ENCODE measurements around the gene SLC6A13.
"Not testable (repeated sequence)": the region's sequence is repeated elsewhere in the genome, so short reads cannot be mapped to it uniquely, and the experiment has no call there.

SLC6A13 gene

GRCh38 chr12:195951-196350 is 66.7 kb downstream of the SLC6A13 start:
- no peak for DNase-seq

- no peak for DNase-seq
These were observed 67.5 kb downstream of the SLC6A13 start for GRCh38 chr12:195156-195555.

- no peak for DNase-seq
These were observed 68.4 kb downstream of the SLC6A13 start for GRCh38 chr12:194276-194675.

- no peak for DNase-seq
These were observed 69.4 kb downstream of the SLC6A13 start for GRCh38 chr12:193261-193660.

- no peak for DNase-seq
These were observed 71.1 kb downstream of the SLC6A13 start for GRCh38 chr12:191541-191940.

- no peak for DNase-seq
These were observed 71.8 kb downstream of the SLC6A13 start for GRCh38 chr12:190881-191280.

- DNase-seq: no peak
These were observed 73.0 kb downstream of the SLC6A13 start for GRCh38 chr12:189622-189962.

- peak; percentile 8 for DNase-seq
These were observed 73.6 kb downstream of the SLC6A13 start for GRCh38 chr12:188910-189621.

GRCh38 chr12:187986-188909 is 74.4 kb downstream of the SLC6A13 start:
- not testable (repeated sequence) for DNase-seq

GRCh38 chr12:186006-186625 is 76.5 kb downstream of the SLC6A13 start:
- no peak for DNase-seq

GRCh38 chr12:185576-185955 is 77.1 kb downstream of the SLC6A13 start:
- no peak for DNase-seq

- no peak for DNase-seq
These were observed 77.6 kb downstream of the SLC6A13 start for GRCh38 chr12:184811-185575.

GRCh38 chr12:182381-182892 is 80.2 kb downstream of the SLC6A13 start:
- DNase-seq: no peak

- DNase-seq: no peak
These were observed 80.7 kb downstream of the SLC6A13 start for GRCh38 chr12:181921-182320.

- no peak for DNase-seq
These were observed 82.2 kb downstream of the SLC6A13 start for GRCh38 chr12:180445-180844.

GRCh38 chr12:179885-180284 is 82.8 kb downstream of the SLC6A13 start:
- no peak for DNase-seq

- DNase-seq: no peak
These were observed 83.3 kb downstream of the SLC6A13 start for GRCh38 chr12:179131-179884.

- DNase-seq: no peak
These were observed 83.9 kb downstream of the SLC6A13 start for GRCh38 chr12:178829-179109.

GRCh38 chr12:177980-178828 is 84.4 kb downstream of the SLC6A13 start:
- DNase-seq: no peak

- DNase-seq: no peak
These were observed 85.2 kb downstream of the SLC6A13 start for GRCh38 chr12:177336-177979.
